PFSK-1 (cell line): ENCODE data around the gene MSH3.

ENCODE experiments used
- FOXP2 ChIP-seq: optimal IDR thresholded peaks from 2 replicates; pipeline ENCODE3; 2011; ENCODE audit warnings: borderline replicate concordance, control low read depth, inconsistent platforms; ENCODE audit not compliant: insufficient read depth; ENCODE audit errors: extremely low read length, extremely low read depth
- POLR2AphosphoS5 ChIP-seq: IDR thresholded peaks from 2 replicates; pipeline ENCODE4 v1.6.1; 2012; ENCODE audit warnings: low read depth, mild to moderate bottlenecking, control low read depth, low read length, moderate library complexity
- REST ChIP-seq, 2 experiments: IDR thresholded peaks; 2 replicates each; pipeline versions ENCODE4 v1.6.1 to v1.8.0; 2011 to 2012; ENCODE audit warnings: low read depth in 2 of 2, low read length in 2 of 2, control low read depth in 1 of 2, inconsistent platforms in 1 of 2, mild to moderate bottlenecking in 1 of 2, moderate library complexity in 1 of 2; ENCODE audit not compliant: insufficient read depth in 1 of 2
- SIN3A ChIP-seq: IDR thresholded peaks from 2 replicates; pipeline ENCODE4 v1.6.1; 2012; ENCODE audit warnings: mild to moderate bottlenecking, low read length, moderate library complexity, borderline replicate concordance; ENCODE audit not compliant: insufficient read depth
- TAF1 ChIP-seq: IDR thresholded peaks from 2 replicates; pipeline ENCODE4 v1.6.1; 2012; ENCODE audit warnings: low read length, control low read depth, borderline replicate concordance; ENCODE audit not compliant: insufficient read depth

Gene MSH3

DNA sequence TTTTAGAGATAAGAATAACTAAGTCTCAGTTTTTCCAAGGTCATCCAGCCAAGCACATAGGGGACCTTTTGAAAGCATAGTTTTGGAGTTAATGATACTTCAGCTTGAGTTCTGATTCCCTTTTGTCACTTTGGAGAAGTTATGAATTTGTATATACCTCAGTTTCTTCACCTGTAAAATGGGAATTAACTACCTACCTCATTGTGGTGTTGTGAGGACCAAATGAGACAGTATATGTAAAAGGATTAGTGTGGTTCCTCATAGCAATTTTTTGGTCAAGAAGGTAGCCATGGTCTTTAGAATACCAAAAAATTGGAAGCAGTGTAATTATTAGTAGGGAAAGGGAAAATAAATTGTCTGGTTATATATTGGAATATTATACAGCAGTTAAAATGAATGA lies 98.0 kb downstream of the MSH3 start:
- no peak for TF ChIP-seq TAF1
- TF ChIP-seq POLR2AphosphoS5 = no peak
- TF ChIP-seq SIN3A = no peak
- TF ChIP-seq REST (IDR thresholded peaks at IDR 0.05; ENCODE audit: insufficient read depth in 1 of 2, low read depth in 2 of 2, low read length in 2 of 2) = no peak
- TF ChIP-seq FOXP2 = no peak

DNA sequence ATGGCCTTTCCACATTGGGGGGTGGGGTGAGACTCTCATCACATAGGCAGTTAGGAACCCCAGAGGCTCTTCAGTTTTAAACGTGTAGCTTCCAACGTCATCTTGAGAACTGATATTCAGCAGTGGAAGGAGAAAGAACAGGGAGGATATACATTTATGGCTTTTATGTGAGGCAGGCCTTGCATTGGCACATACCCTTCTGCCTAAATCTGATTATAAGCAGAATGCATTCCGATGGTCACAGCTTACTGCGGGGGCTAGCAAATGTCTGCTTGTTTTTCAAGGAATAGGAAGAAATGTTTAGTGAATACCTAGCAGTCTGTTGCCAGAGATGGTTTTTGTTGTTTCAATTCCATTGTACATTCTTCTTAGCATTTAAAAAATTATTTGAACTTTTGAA lies 99.3 kb downstream of the MSH3 start:
- no peak for TF ChIP-seq SIN3A
- no peak for TF ChIP-seq POLR2AphosphoS5
- TF ChIP-seq TAF1 = no peak
- TF ChIP-seq REST (IDR thresholded peaks at IDR 0.05; ENCODE audit: insufficient read depth in 1 of 2, low read depth in 2 of 2, low read length in 2 of 2) = no peak
- TF ChIP-seq FOXP2 = no peak

DNA sequence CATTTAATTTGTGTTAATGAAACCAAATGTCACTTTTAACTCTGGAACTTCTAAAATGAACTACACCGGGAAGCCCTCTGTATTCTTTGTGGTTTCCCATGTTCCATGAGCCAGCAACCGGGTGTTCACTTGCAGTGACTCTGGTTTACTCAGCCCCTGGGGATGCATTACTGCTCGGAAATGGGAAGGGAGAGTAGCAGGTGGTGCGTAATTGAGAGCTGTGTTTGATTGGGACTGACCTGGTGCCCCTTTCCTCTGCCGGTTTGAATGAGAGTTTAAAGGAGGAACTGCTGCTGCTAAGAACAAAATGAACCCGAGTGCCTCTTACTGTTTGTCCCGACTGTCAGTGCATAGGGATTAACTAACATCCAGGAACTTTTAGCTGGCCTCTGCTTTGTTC lies 100.4 kb downstream of the MSH3 start:
- TF ChIP-seq REST (IDR thresholded peaks at IDR 0.05; ENCODE audit: insufficient read depth in 1 of 2, low read depth in 2 of 2, low read length in 2 of 2) (no peak), TAF1 (no peak), SIN3A (no peak), POLR2AphosphoS5 (no peak), FOXP2 (no peak)

GRCh38 chr5:80755626-80756025 lies 101.2 kb downstream of the MSH3 start:
- no peak for TF ChIP-seq FOXP2
- no peak for TF ChIP-seq SIN3A
- no peak for TF ChIP-seq TAF1
- no peak for TF ChIP-seq REST (IDR thresholded peaks at IDR 0.05; ENCODE audit: insufficient read depth in 1 of 2, low read depth in 2 of 2, low read length in 2 of 2)
- no peak for TF ChIP-seq POLR2AphosphoS5

DNA sequence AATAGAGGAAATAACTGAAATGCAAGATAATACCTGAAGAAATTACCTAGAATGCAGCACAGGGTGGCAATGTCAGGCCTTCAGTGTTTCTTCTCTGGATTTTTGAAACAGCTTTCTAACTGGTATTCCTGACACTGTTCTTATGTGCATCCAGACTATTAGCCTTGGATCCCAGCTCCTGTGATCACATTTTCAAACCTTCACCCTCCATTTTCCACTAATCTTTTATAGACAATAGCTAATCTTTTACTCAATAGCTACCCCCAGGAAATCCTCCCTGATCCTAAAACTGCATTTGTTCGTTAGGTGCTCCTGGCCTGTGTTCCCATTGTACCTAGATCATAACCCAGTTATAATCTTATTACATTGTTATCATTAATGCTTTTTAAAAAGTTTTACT lies 101.8 kb downstream of the MSH3 start:
- TF ChIP-seq SIN3A (no peak), REST (IDR thresholded peaks at IDR 0.05; ENCODE audit: insufficient read depth in 1 of 2, low read depth in 2 of 2, low read length in 2 of 2) (no peak), TAF1 (no peak), FOXP2 (no peak), POLR2AphosphoS5 (no peak)
